ENCODE data around the gene SPOCK3. TPM values are rescaled to one million over a fixed set of nuclear protein-coding genes. Genes with fewer than 3 reads are reported as not detected.

Gene SPOCK3
- total RNA-seq, 1 experiment from 2014 or later, result not detected

- DNase-seq (ENCODE audit: low spot score), result no peak
- peaks cover 43% of the 10 kb centered on the region for H3K27me3 ChIP-seq (replicated peaks; ENCODE audit: insufficient read depth, low read depth, low read length, poor library complexity)
- no peak overlapping the region for H3K4me3 ChIP-seq (ENCODE audit: low read depth, low read length, poor library complexity, severe bottlenecking)
- intact Hi-C loops (cut with micrococcal nuclease; ENCODE audit: unreplicated experiment), result no loop called here
- H3K27ac ChIP-seq (ENCODE audit: low read depth, low read length, poor library complexity, severe bottlenecking), result no peak overlapping the region
- H3K9me3 ChIP-seq (ENCODE audit: low read depth, low read length, poor library complexity, severe bottlenecking), result no peaks in the 10 kb centered on the region
- CTCF ChIA-PET, result no interaction called here
- BruUV-seq (replicated peaks), result no TSS peak
- TF ChIP-seq EZH2 (IDR thresholded peaks at IDR 0.05; ENCODE audit: borderline replicate concordance, low read depth, low read length, poor library complexity, severe bottlenecking) (no peak), CTCF (conservative IDR thresholded peaks at IDR 0.05; ENCODE audit: low read depth, low read length) (no peak)
- peaks cover 4% of the 10 kb centered on the region for H3K4me1 ChIP-seq (ENCODE audit: insufficient read depth, low read length, poor library complexity, severe bottlenecking)
- H3K36me3 ChIP-seq (ENCODE audit: insufficient read depth, low read length, poor library complexity, severe bottlenecking), result no peaks in the 10 kb centered on the region
- POLR2A ChIA-PET (ENCODE audit: low non-redundant PET), result no interaction called here
These were observed 5.3 kb upstream of the SPOCK3 start for GRCh38 chr4:167239627-167240026.

- ChIA-PET POLR2A (ENCODE audit: low non-redundant PET) (no interaction called here), CTCF (no interaction called here)
These were observed 3.9 kb upstream of the SPOCK3 start for GRCh38 chr4:167238226-167238625.

GRCh38 chr4:167233685-167234315 lies 494 bp downstream of the SPOCK3 start:
- ChIA-PET CTCF (no interaction called here), POLR2A (ENCODE audit: low non-redundant PET) (no interaction called here)
- H3K4me1 ChIP-seq (ENCODE audit: insufficient read depth, low read length, poor library complexity, severe bottlenecking), result peaks cover 7% of the 10 kb centered on the region
- H3K4me3 ChIP-seq (ENCODE audit: low read depth, low read length, poor library complexity, severe bottlenecking), result peak overlapping the region; percentile 37
- H3K27ac ChIP-seq (ENCODE audit: low read depth, low read length, poor library complexity, severe bottlenecking), result no peak overlapping the region
- BruUV-seq (replicated peaks), result no TSS peak
- intact Hi-C loops (cut with micrococcal nuclease; ENCODE audit: unreplicated experiment), result no loop called here
- no peaks in the 10 kb centered on the region for H3K9me3 ChIP-seq (ENCODE audit: low read depth, low read length, poor library complexity, severe bottlenecking)
- DNase-seq (ENCODE audit: low spot score), result peak; percentile 2
- TF ChIP-seq CTCF (conservative IDR thresholded peaks at IDR 0.05; ENCODE audit: low read depth, low read length) (no peak), EZH2 (IDR thresholded peaks at IDR 0.05; ENCODE audit: borderline replicate concordance, low read depth, low read length, poor library complexity, severe bottlenecking) (peak; percentile 19)
- H3K27me3 ChIP-seq (replicated peaks; ENCODE audit: insufficient read depth, low read depth, low read length, poor library complexity), result peaks cover 64% of the 10 kb centered on the region
- no peaks in the 10 kb centered on the region for H3K36me3 ChIP-seq (ENCODE audit: insufficient read depth, low read length, poor library complexity, severe bottlenecking)

More at GRCh38 chr4:167238226-167238625, 3.9 kb upstream of the SPOCK3 start:
- DNase-seq (ENCODE audit: low spot score), result no peak
- no peak overlapping the region for H3K4me3 ChIP-seq (ENCODE audit: low read depth, low read length, poor library complexity, severe bottlenecking)
- peaks cover 7% of the 10 kb centered on the region for H3K4me1 ChIP-seq (ENCODE audit: insufficient read depth, low read length, poor library complexity, severe bottlenecking)
- BruUV-seq (replicated peaks), result no TSS peak
- TF ChIP-seq CTCF (conservative IDR thresholded peaks at IDR 0.05; ENCODE audit: low read depth, low read length) (no peak), EZH2 (IDR thresholded peaks at IDR 0.05; ENCODE audit: borderline replicate concordance, low read depth, low read length, poor library complexity, severe bottlenecking) (no peak)
- H3K27ac ChIP-seq (ENCODE audit: low read depth, low read length, poor library complexity, severe bottlenecking), result no peak overlapping the region
- no peaks in the 10 kb centered on the region for H3K36me3 ChIP-seq (ENCODE audit: insufficient read depth, low read length, poor library complexity, severe bottlenecking)
- H3K27me3 ChIP-seq (replicated peaks; ENCODE audit: insufficient read depth, low read depth, low read length, poor library complexity), result peaks cover 56% of the 10 kb centered on the region
- no peaks in the 10 kb centered on the region for H3K9me3 ChIP-seq (ENCODE audit: low read depth, low read length, poor library complexity, severe bottlenecking)
- intact Hi-C loops (cut with micrococcal nuclease; ENCODE audit: unreplicated experiment), result no loop called here
